WERI-Rb-1 (cell line): ENCODE results near the gene POU3F3.

Experiments used
- DNase-seq: peaks from one replicate; pipeline ENCODE4 v3.0.0-alpha.2; 2020
- H3K27ac ChIP-seq: fragments of 250-450 bp; sonication (Bioruptor Pico); 2 replicates; pipeline ENCODE4 v1.5.1; 2020; ENCODE audit warnings: mild to moderate bottlenecking, moderate library complexity
- H3K27me3 ChIP-seq: fragments of 250-450 bp; sonication (Bioruptor Pico); 2 replicates; pipeline ENCODE4 v1.5.1; 2021; ENCODE audit warnings: mild to moderate bottlenecking, low read depth, moderate library complexity; ENCODE audit not compliant: insufficient read depth, severe bottlenecking
- H3K36me3 ChIP-seq: fragments of 250-450 bp; sonication (Bioruptor Pico); 2 replicates; pipeline ENCODE4 v1.5.1; 2020; ENCODE audit warnings: mild to moderate bottlenecking, moderate library complexity
- H3K4me3 ChIP-seq: 2 replicates; pipeline ENCODE4 v1.5.1; 2011; ENCODE audit warnings: low read depth, mild to moderate bottlenecking, control low read depth, low read length
- H3K9me3 ChIP-seq: fragments of 250-450 bp; sonication (Bioruptor Pico); 2 replicates; pipeline ENCODE4 v1.5.1; 2021; ENCODE audit warnings: mild to moderate bottlenecking, moderate library complexity; ENCODE audit not compliant: severe bottlenecking
- TF ChIP-seq, protein P1 (sequence below): IDR thresholded peaks from 2 replicates; pipeline ENCODE4 v1.5.1; 2011; ENCODE audit warnings: low read depth, mild to moderate bottlenecking, control low read depth, inconsistent platforms, low read length

Gene POU3F3

DNA sequence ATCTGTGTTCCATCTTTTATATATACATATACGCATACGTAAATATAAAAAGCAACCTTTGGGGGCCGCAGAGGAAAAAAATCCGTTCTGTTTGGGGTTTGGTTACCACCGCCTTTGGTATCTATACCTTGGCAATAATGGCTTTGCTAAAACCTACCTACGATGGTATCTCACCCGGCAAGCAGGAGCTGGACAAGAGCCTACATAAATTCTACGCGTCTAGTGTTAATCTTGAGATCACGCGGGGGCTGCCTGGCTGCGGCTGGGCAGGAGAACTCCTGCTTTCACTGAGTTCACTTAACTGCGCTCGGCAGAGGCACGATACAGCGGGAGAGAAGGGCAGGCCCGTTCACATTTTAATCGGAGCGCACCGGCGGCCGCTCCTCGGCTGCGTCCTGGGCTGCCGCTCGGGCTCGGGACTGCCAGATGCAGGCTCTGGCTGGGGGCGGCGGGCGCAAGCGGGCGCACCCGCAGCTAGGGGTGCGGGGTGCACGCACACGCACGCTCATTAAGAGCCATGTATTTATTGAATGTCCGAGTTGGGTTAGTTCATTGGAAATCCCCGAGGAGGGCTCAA, 1.7 kb upstream of the POU3F3 start:
- no peak overlapping the region for H3K4me3 ChIP-seq
- no peaks in the 10 kb centered on the region for H3K36me3 ChIP-seq
- TF ChIP-seq, protein P1, sequence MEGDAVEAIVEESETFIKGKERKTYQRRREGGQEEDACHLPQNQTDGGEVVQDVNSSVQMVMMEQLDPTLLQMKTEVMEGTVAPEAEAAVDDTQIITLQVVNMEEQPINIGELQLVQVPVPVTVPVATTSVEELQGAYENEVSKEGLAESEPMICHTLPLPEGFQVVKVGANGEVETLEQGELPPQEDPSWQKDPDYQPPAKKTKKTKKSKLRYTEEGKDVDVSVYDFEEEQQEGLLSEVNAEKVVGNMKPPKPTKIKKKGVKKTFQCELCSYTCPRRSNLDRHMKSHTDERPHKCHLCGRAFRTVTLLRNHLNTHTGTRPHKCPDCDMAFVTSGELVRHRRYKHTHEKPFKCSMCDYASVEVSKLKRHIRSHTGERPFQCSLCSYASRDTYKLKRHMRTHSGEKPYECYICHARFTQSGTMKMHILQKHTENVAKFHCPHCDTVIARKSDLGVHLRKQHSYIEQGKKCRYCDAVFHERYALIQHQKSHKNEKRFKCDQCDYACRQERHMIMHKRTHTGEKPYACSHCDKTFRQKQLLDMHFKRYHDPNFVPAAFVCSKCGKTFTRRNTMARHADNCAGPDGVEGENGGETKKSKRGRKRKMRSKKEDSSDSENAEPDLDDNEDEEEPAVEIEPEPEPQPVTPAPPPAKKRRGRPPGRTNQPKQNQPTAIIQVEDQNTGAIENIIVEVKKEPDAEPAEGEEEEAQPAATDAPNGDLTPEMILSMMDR = no peak
- peaks cover 19% of the 10 kb centered on the region for H3K9me3 ChIP-seq
- H3K27ac ChIP-seq = no peak overlapping the region
- H3K27me3 ChIP-seq = peaks cover 73% of the 10 kb centered on the region
- DNase-seq = no peak

DNA sequence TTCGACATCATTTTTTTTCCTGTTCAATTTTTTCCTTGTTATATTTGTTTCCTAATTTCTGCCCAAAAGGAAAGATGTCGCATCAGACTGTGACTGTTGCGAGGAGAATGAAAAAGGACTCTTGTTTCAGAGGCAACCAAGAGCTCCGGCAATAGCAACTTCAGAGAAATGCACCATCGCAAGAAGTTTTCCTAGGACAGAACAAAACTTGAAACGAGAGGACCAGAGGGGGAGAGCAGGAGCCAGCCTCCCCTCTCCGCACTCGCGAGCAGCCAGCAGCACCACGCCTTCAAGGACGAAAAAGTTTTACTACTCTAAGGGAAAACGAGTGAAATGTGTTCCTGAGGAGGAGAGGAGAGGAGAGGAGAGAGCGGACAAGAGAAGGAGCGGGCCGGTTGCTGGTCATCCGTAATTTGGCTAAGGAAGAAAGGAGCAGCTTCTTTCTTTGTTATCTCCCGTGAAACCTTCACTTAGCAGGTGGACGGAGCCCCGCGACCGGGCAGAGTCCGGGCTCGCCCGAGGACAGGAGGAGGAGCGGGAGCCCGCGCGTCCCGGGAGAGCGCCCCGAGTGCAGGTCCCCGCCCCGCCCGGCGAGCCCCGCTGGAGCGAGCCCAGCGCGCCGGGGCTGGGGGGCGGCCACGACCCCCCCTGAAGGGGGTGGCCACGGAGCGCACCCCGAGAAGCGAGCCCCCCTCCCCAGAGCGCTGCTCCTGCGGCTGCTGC, 744 bp downstream of the POU3F3 start:
- no peak overlapping the region for H3K27ac ChIP-seq
- no peak overlapping the region for H3K4me3 ChIP-seq
- H3K27me3 ChIP-seq = peaks cover 74% of the 10 kb centered on the region
- no peak for DNase-seq
- peaks cover 21% of the 10 kb centered on the region for H3K9me3 ChIP-seq
- H3K36me3 ChIP-seq = no peaks in the 10 kb centered on the region
- TF ChIP-seq, protein P1 = no peak

DNA sequence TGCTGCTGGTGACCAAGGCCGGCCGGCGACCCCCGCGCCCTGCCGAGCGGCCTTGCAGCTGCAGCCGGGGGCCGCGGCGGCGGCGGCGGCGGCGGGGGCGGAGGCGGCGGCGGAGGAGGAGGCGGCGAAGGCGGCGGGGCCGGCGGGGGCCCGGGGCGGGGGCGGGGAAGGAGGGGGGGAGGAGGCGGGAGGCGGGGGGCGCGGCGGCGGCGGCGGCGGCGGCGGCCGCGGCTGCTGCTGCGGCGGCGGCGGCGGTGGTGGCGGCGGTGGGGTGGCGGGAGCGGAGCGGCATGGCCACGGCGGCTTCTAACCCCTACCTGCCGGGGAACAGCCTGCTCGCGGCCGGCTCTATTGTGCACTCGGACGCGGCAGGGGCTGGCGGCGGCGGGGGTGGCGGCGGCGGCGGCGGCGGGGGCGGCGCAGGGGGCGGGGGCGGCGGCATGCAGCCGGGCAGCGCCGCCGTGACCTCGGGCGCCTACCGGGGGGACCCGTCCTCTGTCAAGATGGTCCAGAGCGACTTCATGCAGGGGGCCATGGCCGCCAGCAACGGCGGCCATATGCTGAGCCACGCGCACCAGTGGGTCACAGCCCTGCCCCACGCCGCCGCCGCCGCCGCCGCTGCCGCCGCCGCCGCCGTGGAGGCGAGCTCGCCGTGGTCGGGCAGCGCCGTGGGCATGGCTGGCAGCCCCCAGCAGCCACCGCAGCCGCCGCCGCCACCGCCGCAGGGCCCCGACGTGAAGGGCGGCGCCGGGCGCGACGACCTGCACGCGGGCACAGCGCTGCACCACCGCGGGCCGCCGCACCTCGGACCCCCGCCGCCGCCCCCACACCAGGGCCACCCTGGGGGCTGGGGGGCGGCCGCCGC, 1.5 kb downstream of the POU3F3 start:
- H3K27me3 ChIP-seq = peaks cover 74% of the 10 kb centered on the region
- TF ChIP-seq, protein P1 = no peak
- no peaks in the 10 kb centered on the region for H3K36me3 ChIP-seq
- H3K9me3 ChIP-seq = peaks cover 21% of the 10 kb centered on the region
- no peak overlapping the region for H3K4me3 ChIP-seq
- DNase-seq = no peak
- H3K27ac ChIP-seq = no peak overlapping the region

DNA sequence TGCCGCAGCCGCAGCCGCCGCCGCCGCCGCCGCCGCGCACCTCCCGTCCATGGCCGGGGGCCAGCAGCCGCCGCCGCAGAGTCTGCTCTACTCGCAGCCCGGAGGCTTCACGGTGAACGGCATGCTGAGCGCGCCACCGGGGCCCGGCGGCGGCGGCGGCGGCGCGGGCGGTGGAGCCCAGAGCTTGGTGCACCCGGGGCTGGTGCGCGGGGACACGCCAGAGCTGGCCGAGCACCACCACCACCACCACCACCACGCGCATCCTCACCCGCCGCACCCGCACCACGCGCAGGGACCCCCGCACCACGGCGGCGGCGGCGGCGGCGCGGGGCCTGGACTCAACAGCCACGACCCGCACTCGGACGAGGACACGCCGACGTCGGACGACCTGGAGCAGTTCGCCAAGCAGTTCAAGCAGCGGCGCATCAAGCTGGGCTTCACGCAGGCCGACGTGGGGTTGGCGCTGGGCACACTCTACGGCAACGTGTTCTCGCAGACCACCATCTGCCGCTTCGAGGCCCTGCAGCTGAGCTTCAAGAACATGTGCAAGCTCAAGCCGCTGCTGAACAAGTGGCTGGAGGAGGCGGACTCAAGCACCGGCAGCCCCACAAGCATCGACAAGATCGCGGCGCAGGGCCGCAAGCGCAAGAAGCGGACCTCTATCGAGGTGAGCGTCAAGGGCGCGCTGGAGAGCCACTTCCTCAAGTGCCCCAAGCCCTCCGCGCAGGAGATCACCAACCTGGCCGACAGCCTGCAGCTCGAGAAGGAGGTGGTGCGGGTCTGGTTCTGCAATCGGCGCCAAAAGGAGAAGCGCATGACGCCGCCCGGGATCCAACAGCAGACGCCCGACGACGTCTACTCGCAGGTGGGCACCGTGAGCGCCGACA, 2.4 kb downstream of the POU3F3 start:
- Histone ChIP-seq H3K4me3 (no peak overlapping the region), H3K9me3 (peaks cover 21% of the 10 kb centered on the region), H3K36me3 (no peaks in the 10 kb centered on the region), H3K27me3 (peaks cover 74% of the 10 kb centered on the region), H3K27ac (no peak overlapping the region)
- TF ChIP-seq, protein P1 = no peak
- no peak for DNase-seq

DNA sequence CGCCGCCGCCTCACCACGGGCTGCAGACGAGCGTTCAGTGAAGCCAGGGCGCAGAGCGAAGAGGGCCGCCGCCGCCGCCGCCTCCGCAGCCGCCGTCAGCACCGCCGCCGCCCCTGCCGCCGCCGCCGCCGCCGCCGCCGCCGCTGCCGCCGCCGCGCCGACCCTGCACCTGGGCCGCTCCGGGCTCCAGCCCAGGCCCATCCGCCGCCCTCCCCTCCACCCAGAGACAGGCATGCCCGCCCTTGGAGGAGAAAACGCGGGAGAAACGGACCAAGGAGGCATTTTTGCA, 3.0 kb downstream of the POU3F3 start:
- DNase-seq = no peak
- TF ChIP-seq, protein P1 = no peak
- Histone ChIP-seq H3K27me3 (peaks cover 76% of the 10 kb centered on the region), H3K36me3 (no peaks in the 10 kb centered on the region), H3K9me3 (peaks cover 21% of the 10 kb centered on the region), H3K27ac (no peak overlapping the region), H3K4me3 (no peak overlapping the region)
